SK-MEL-5 (cell line): ENCODE measurements around the gene WDR6. TPM values are rescaled to one million over a fixed set of nuclear protein-coding genes. Genes with fewer than 3 reads are reported as not detected.

Source experiments
- DNase-seq: peaks from one replicate; pipeline ENCODE4 v3.0.0-alpha.2; 2016; ENCODE audit warnings: low read depth, low spot score
- in situ Hi-C: cut with HindIII; loops from 2 replicates; pipeline ENCODE4 v1.10.0; 2016; ENCODE audit warnings: low sequenced_read_pairs, high pct_unique_total_duplicates, low pct_unique_long_range_greater_than_20kb
- small RNA-seq, 2 experiments: library from RNA; depleted of rRNA; stranded (forward); fragments of <200 nt; gene quantifications; one replicate each; pipeline ENCODE3, GENCODE V24; 2014
- total RNA-seq: library from RNA; depleted of rRNA; stranded (reverse); fragments of >200 nt; shearing (Covaris generic); gene quantifications from 2 replicates; pipeline ENCODE4 v1.2.3, GENCODE V29; 2014; rRNA removed

The WDR6 gene
- total RNA-seq, 1 experiment from 2014 or later, result 27.3 TPM

DNA sequence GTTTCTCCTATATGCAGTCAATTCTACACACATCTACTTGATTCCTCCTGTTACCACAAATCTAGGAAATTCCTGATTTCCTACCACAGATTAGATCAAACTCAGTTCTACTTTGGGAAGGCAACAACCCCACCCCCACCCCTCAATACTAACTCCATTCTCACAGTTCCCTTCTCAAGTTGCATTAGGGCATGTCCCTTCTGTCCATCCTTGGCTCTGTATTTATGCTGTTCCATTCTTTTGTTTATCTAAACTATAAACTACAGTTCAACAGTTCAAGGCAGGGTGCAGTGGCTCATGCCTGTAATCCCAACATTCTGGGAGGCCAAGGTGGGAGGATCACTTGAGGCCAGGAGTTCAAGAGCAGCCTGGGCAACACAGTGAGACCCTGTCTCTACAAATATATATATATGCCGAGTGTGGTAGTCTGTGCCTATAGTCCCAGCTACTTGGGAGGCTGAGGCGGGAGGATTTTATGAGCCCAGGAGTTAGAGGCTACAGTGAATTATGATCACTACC lies 47.2 kb downstream of the WDR6 start:
- in situ Hi-C loops, result no loop called here
- DNase-seq, result no peak

DNA sequence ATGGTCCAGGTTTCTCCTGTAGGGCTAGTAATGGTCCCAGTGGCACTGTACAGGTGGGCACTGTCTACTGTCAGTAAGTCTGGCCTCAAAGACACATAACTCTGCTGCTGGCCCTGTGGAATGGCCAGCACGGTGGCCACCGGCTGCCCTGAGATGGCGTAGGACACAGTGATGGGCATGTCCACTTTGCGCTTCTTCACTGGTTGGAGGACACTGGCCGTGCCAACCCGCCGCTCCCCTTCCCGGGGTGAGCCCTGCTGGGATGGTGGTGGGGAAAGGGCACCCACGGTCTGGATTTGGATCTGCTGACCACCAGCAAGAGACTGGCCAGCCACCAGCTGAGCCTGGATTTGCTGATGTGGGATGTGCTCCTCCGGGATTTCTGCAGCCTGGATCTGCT lies 50.1 kb downstream of the WDR6 start:
- DNase-seq, result no peak
- in situ Hi-C loops, result no loop called here

- in situ Hi-C loops, result no loop called here
Observed at GRCh38 chr3:49058011-49058410, 50.8 kb downstream of the WDR6 start.

More at GRCh38 chr3:49058011-49058410, 50.8 kb downstream of the WDR6 start:
- no peak for DNase-seq

Small RNAs within 50 kb of the gene (small RNA-seq; reads per million reads assigned to genes)
- gene MIR191, result 121 to 7,429 reads per million in 2 experiments
- 0.39 to 34.0 reads per million in 2 experiments for gene MIR425

Other genes with a start within 250 kb of the WDR6 start
- gene PRKAR2A, start 159.5 kb upstream of the WDR6 start, total RNA-seq, result 34.9 and 35.1 TPM in 2 replicates
- gene SLC25A20, start 108.5 kb upstream of the WDR6 start, total RNA-seq, result 21.4 and 26.5 TPM in 2 replicates
- 138 and 143 TPM in 2 replicates for gene ARIH2, start 88.5 kb upstream of the WDR6 start, total RNA-seq
- not detected in 2 replicates for gene P4HTM, start 17.1 kb upstream of the WDR6 start, total RNA-seq
- 35.6 and 41.5 TPM in 2 replicates for gene DALRD3, start 11.2 kb downstream of the WDR6 start, total RNA-seq
- gene NDUFAF3, start 14.7 kb downstream of the WDR6 start, total RNA-seq, result 174 and 216 TPM in 2 replicates
- gene IMPDH2, start 22.0 kb downstream of the WDR6 start, total RNA-seq, result 463 and 511 TPM in 2 replicates
- 58.0 and 75.3 TPM in 2 replicates for gene QRICH1, start 86.7 kb downstream of the WDR6 start, total RNA-seq
- gene QARS1, start 97.4 kb downstream of the WDR6 start, total RNA-seq, result 228 and 236 TPM in 2 replicates
- 63.3 and 66.0 TPM in 2 replicates for gene USP19, start 113.4 kb downstream of the WDR6 start, total RNA-seq
- 43.6 and 45.1 TPM in 2 replicates for gene LAMB2, start 125.7 kb downstream of the WDR6 start, total RNA-seq
- 25.3 and 25.5 TPM in 2 replicates for gene CCDC71, start 158.9 kb downstream of the WDR6 start, total RNA-seq
- 12.2 and 15.8 TPM in 2 replicates for gene KLHDC8B, start 164.2 kb downstream of the WDR6 start, total RNA-seq